Measurements from ENCODE around the gene MRPL55.

- no peak for TF ChIP-seq POLR2AphosphoS5 (IDR thresholded peaks at IDR 0.05)
- TF ChIP-seq CTCF (IDR thresholded peaks at IDR 0.05) = no peak
Measured at GRCh38 chr1:228105270-228105995, 3.7 kb downstream of the MRPL55 start.

Data from suprapubic skin (tissue), 3 donors.